Bronchial epithelial cell (primary cell): Measurements from ENCODE around the gene MLXIP. TPM values are rescaled to one million over a fixed set of nuclear protein-coding genes. Genes with fewer than 3 reads are reported as not detected.
A peak's percentile ranks its signal among the peaks of the same experiment; 100 is the strongest.

Experiments
- DNase-seq: peaks from one replicate; pipeline ENCODE4 v3.0.0-alpha.2; 2010; ENCODE audit warnings: low read depth
- FAIRE-seq: peaks from 2 replicates; lab custom pipeline; 2011; peaks lifted over from hg19 to GRCh38; lab: Jason Lieb, UNC
- H3K27me3 ChIP-seq: 2 replicates; pipeline ENCODE4 v1.5.1; 2011; ENCODE audit warnings: low read length; ENCODE audit not compliant: control insufficient read depth, insufficient read depth
- H3K36me3 ChIP-seq: 2 replicates; pipeline ENCODE4 v1.5.1; 2011; ENCODE audit warnings: low read length; ENCODE audit not compliant: control insufficient read depth, insufficient read depth
- H3K4me3 ChIP-seq: 2 replicates; pipeline ENCODE4 v1.5.1; 2011; ENCODE audit warnings: mild to moderate bottlenecking, low read depth, low read length, control low read depth
- CTCF ChIP-seq: IDR thresholded peaks from 2 replicates; pipeline ENCODE4 v1.5.1; 2011; ENCODE audit warnings: mild to moderate bottlenecking, moderate library complexity, low read length, control low read depth, inconsistent platforms; ENCODE audit not compliant: insufficient read depth, severe bottlenecking
- total RNA-seq: library from RNA; depleted of rRNA; stranded (reverse); fragments of >200 nt; gene quantifications from 2 replicates; pipeline ENCODE4 v1.2.1, GENCODE V29; 2014

Gene MLXIP
- total RNA-seq, 1 donor from 2014 or later: 9.2 TPM

DNA sequence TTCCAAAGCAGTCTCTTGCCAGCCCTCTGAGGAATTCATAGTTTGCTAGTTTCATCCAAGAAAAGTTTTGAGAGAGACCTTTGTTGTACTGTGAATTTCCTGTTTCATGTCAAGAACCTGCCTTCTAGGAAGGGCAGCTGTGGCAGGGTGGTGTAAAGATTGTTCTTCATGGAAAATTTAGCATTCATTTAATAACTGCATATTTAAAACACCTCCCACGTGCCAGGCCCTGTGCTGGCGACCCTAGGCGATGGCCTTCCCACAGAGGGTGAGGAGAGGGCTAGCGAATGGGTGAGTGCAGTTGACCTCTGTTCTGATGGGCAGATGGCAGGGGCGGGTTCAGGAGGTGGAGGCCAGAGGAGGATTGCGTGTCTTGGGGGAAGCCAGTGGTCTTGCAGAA is 43.2 kb downstream of the MLXIP start:
- DNase-seq (no peak), FAIRE-seq (no peak)
- Histone ChIP-seq H3K36me3 (no peaks in the 10 kb centered on the region), H3K27me3 (no peaks in the 10 kb centered on the region), H3K4me3 (no peak overlapping the region)
- no peak for TF ChIP-seq CTCF

- DNase-seq (peak; percentile 52), FAIRE-seq (no peak)
- Histone ChIP-seq H3K27me3 (no peaks in the 10 kb centered on the region), H3K36me3 (peaks cover 4% of the 10 kb centered on the region), H3K4me3 (no peak overlapping the region)
- peak; percentile 73 for TF ChIP-seq CTCF
These were observed 44.6 kb downstream of the MLXIP start for GRCh38 chr12:122123051-122123760.

GRCh38 chr12:122123761-122124145 is 45.2 kb downstream of the MLXIP start:
- no peak for FAIRE-seq
- peaks cover 8% of the 10 kb centered on the region for H3K36me3 ChIP-seq

GRCh38 chr12:122124370-122124769 is 45.8 kb downstream of the MLXIP start:
- FAIRE-seq (no peak), DNase-seq (no peak)
- H3K4me3 ChIP-seq: no peak overlapping the region
- H3K36me3 ChIP-seq: peaks cover 14% of the 10 kb centered on the region
- TF ChIP-seq CTCF: no peak
- no peaks in the 10 kb centered on the region for H3K27me3 ChIP-seq

More at GRCh38 chr12:122123761-122124145, 45.2 kb downstream of the MLXIP start:
- no peak for TF ChIP-seq CTCF
- no peaks in the 10 kb centered on the region for H3K27me3 ChIP-seq
- H3K4me3 ChIP-seq: no peak overlapping the region
- DNase-seq: no peak

- DNase-seq (no peak), FAIRE-seq (no peak)
- no peak overlapping the region for H3K4me3 ChIP-seq
- H3K27me3 ChIP-seq: no peaks in the 10 kb centered on the region
- TF ChIP-seq CTCF: no peak
- H3K36me3 ChIP-seq: peaks cover 23% of the 10 kb centered on the region
These were observed 47.1 kb downstream of the MLXIP start for GRCh38 chr12:122125452-122126341.
